AG04449 (cell line): ENCODE data around the gene SNX10.

Experiments used
- CTCF ChIA-PET: fragments of 350-600 bp; formaldehyde crosslinking; extraction: SDS; loops from one replicate; lab custom pipeline; 2021; ENCODE audit warnings: antibody characterized with exemption; lab: Yijun Ruan, JAX
- POLR2A ChIA-PET: fragments of 400-600, 350-600 bp; formaldehyde crosslinking; extraction: SDS; loops from one replicate; lab custom pipeline; 2020; ENCODE audit warnings: antibody characterized with exemption, inconsistent platforms; lab: Yijun Ruan, JAX
- DNase-seq: peaks from one replicate; pipeline ENCODE4 v3.0.0-alpha.2; 2010; ENCODE audit warnings: low read depth, low spot score
- H3K4me3 ChIP-seq: 2 replicates; pipeline ENCODE4 v1.5.1; 2011; ENCODE audit warnings: low read depth, mild to moderate bottlenecking, control low read depth, low read length
- CTCF ChIP-seq: IDR thresholded peaks from one replicate; pipeline ENCODE4 v1.5.1; 2011; ENCODE audit warnings: mild to moderate bottlenecking, moderate library complexity, low read length, control low read depth, inconsistent platforms; ENCODE audit not compliant: insufficient read depth; ENCODE audit errors: missing control alignments

SNX10 gene

GRCh38 chr7:26267601-26268166, 24.0 kb upstream of the SNX10 start:
- no peak for DNase-seq
- ChIA-PET CTCF (no interaction called here), POLR2A (no interaction called here)
- H3K4me3 ChIP-seq = no peak overlapping the region
- no peak for TF ChIP-seq CTCF

- H3K4me3 ChIP-seq = no peak overlapping the region
- no peak for DNase-seq
- TF ChIP-seq CTCF = no peak
- ChIA-PET POLR2A (no interaction called here), CTCF (no interaction called here)
Measured at GRCh38 chr7:26275213-26275612, 16.4 kb upstream of the SNX10 start.

- no peak for DNase-seq
- ChIA-PET CTCF (no interaction called here), POLR2A (no interaction called here)
- H3K4me3 ChIP-seq = no peak overlapping the region
- no peak for TF ChIP-seq CTCF
Measured at GRCh38 chr7:26278770-26279169, 12.9 kb upstream of the SNX10 start.

DNA sequence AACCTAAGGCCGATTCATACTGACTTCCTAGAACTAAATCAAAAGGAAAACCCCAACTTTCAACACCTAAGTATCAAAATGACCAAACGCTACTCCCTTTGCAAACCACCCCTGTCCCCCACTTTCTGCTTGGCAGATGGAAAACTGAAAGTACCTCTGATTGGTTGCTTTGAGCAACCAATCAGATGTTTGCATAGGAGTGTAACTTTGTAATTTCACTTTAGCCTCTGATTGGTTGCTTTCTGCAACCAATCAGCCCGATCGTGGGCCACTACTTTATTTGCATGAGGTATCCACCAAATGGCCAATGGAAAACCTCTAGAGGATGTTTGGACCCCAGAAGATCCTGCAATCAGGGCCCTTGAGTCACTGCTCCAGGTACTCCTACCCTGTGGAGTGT, 12.3 kb upstream of the SNX10 start:
- H3K4me3 ChIP-seq = no peak overlapping the region; the same call in 1 of the 2 replicates
- POLR2A ChIA-PET = no interaction called here
- TF ChIP-seq CTCF = no peak
- CTCF ChIA-PET = no interaction called here
- no peak for DNase-seq

DNA sequence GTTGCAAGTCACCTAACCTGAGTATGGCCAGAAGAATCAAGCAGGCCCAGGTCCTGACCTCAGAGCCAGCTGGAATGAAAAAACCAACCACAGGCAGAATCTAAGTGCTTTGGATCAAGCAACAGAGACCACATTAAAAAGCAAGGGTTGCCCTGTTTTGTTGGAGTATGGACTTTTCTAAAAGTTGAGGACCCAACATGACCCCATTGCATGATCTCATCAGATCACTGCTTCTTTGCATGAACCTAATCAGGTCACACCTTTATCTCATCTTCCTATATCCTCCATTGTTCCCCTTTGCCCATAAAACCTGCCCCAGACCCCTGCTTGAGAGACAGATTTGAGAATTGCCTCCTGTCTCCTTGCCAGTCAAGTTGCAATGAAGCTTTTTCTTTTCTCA, 11.6 kb upstream of the SNX10 start:
- TF ChIP-seq CTCF = no peak
- POLR2A ChIA-PET = no interaction called here
- H3K4me3 ChIP-seq = no peak overlapping the region
- DNase-seq = no peak
- CTCF ChIA-PET = no interaction called here

DNA sequence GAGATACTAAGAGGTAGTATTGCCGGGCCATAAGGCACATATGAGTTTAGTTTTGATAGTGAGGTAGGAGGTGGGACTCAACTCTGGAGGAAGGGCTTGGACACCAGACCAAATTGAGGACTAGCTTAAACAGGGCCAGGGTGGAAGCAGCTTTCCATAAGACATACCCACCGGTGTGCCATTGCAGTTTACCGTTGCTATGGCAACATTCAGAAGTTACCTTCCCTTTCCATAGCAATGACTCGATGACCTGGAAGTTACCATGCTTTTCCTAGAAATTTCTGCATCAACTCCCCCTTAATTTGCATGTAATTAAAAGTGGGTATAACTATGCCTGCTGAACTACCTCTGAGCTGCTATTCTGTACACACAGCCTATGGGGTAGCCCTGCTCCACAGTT, 10.9 kb upstream of the SNX10 start:
- no peak overlapping the region for H3K4me3 ChIP-seq
- ChIA-PET POLR2A (no interaction called here), CTCF (no interaction called here)
- no peak for TF ChIP-seq CTCF
- no peak for DNase-seq
